Stimulated activated CD4-positive, alpha-beta T cell treated with anti-CD3 and anti-CD28 coated beads, Interleukin-12 subunit alpha, Interleukin-12 subunit beta, amount 100 ng/mL, for 24 hours (primary cell): ENCODE measurements around the gene MAPT.
"Not testable (repeated sequence)": the region's sequence is repeated elsewhere in the genome, so short reads cannot be mapped to it uniquely, and the experiment has no call there.

Experiments
- DNase-seq, 2 experiments: peaks; one replicate each; pipeline ENCODE4 v3.0.0-alpha.2; 2020; ENCODE audit warnings: low read depth in 2 of 2

Gene MAPT

GRCh38 chr17:46009681-46010596, 115.6 kb downstream of the MAPT start:
- DNase-seq, result no peak

- no peak for DNase-seq
These were observed 116.3 kb downstream of the MAPT start for GRCh38 chr17:46010597-46011186.

GRCh38 chr17:46011711-46012505, 117.6 kb downstream of the MAPT start:
- no peak for DNase-seq

GRCh38 chr17:46012506-46013079, 118.2 kb downstream of the MAPT start:
- DNase-seq, result no peak

- no peak for DNase-seq
These were observed 118.8 kb downstream of the MAPT start for GRCh38 chr17:46013127-46013501.

- DNase-seq, result no peak
These were observed 119.3 kb downstream of the MAPT start for GRCh38 chr17:46013502-46014165.

GRCh38 chr17:46019408-46019925, 125.1 kb downstream of the MAPT start:
- DNase-seq, result not testable (repeated sequence)

GRCh38 chr17:46020023-46020761, 125.8 kb downstream of the MAPT start:
- peak; percentile 15 to 22 for DNase-seq

- no peak for DNase-seq
These were observed 126.6 kb downstream of the MAPT start for GRCh38 chr17:46020998-46021397.

GRCh38 chr17:46023366-46023765, 129.0 kb downstream of the MAPT start:
- DNase-seq, result not testable (repeated sequence)

- no peak for DNase-seq
These were observed 129.5 kb downstream of the MAPT start for GRCh38 chr17:46023783-46024388.

GRCh38 chr17:46024590-46024989, 130.2 kb downstream of the MAPT start:
- DNase-seq, result no peak

- DNase-seq, result no peak
These were observed 130.7 kb downstream of the MAPT start for GRCh38 chr17:46025060-46025459.

GRCh38 chr17:46025510-46026165, 131.3 kb downstream of the MAPT start:
- DNase-seq, result no peak

- DNase-seq, result no peak
These were observed 132.1 kb downstream of the MAPT start for GRCh38 chr17:46026166-46027047.

GRCh38 chr17:46027048-46027975, 133.0 kb downstream of the MAPT start:
- no peak for DNase-seq

GRCh38 chr17:46027976-46028325, 133.6 kb downstream of the MAPT start:
- DNase-seq, result no peak

- no peak for DNase-seq
These were observed 134.0 kb downstream of the MAPT start for GRCh38 chr17:46028374-46028773.
